Activated effector memory CD4-positive, alpha-beta T cell treated with Interleukin-2 at 50 U/mL for 16 hours (primary cell): ENCODE results near the gene LRRC75A.
"Not testable (repeated sequence)": the region's sequence is repeated elsewhere in the genome, so short reads cannot be mapped to it uniquely, and the experiment has no call there.

Experiments used
- DNase-seq: peaks from one replicate; pipeline ENCODE4 v3.0.0-alpha.2; 2020

LRRC75A gene

GRCh38 chr17:16491703-16492612 is at the start of gene LRRC75A:
TSS of gene LRRC75A (minus strand) at chr17:16492193. CDS start at chr17:16491990, 203 bp downstream.
- peak; percentile 43 for DNase-seq

- no peak for DNase-seq
Observed at GRCh38 chr17:16537130-16537458, 45.1 kb upstream of the LRRC75A start.

GRCh38 chr17:16534236-16534635 is 42.2 kb upstream of the LRRC75A start:
- no peak for DNase-seq

GRCh38 chr17:16529906-16530305 is 37.9 kb upstream of the LRRC75A start:
- no peak for DNase-seq

GRCh38 chr17:16527298-16527697 is 35.3 kb upstream of the LRRC75A start:
- DNase-seq: no peak

GRCh38 chr17:16525556-16525955 is 33.6 kb upstream of the LRRC75A start:
- DNase-seq: not testable (repeated sequence)

GRCh38 chr17:16521070-16521727 is 29.2 kb upstream of the LRRC75A start:
- DNase-seq: peak; percentile 45

- DNase-seq: no peak
Observed at GRCh38 chr17:16519021-16519420, 27.0 kb upstream of the LRRC75A start.

- no peak for DNase-seq
Observed at GRCh38 chr17:16517477-16517876, 25.5 kb upstream of the LRRC75A start.

- DNase-seq: no peak
Observed at GRCh38 chr17:16516594-16517051, 24.6 kb upstream of the LRRC75A start.

- no peak for DNase-seq
Observed at GRCh38 chr17:16515933-16516332, 23.9 kb upstream of the LRRC75A start.

GRCh38 chr17:16513873-16514272 is 21.9 kb upstream of the LRRC75A start:
- no peak for DNase-seq

- no peak for DNase-seq
Observed at GRCh38 chr17:16512011-16512410, 20.0 kb upstream of the LRRC75A start.

GRCh38 chr17:16511593-16511992 is 19.6 kb upstream of the LRRC75A start:
- no peak for DNase-seq

- no peak for DNase-seq
Observed at GRCh38 chr17:16507918-16508533, 16.0 kb upstream of the LRRC75A start.

GRCh38 chr17:16506188-16506587 is 14.2 kb upstream of the LRRC75A start:
- no peak for DNase-seq

GRCh38 chr17:16504984-16505383 is 13.0 kb upstream of the LRRC75A start:
- no peak for DNase-seq

GRCh38 chr17:16496820-16497489 is 5.0 kb upstream of the LRRC75A start:
- DNase-seq: no peak

GRCh38 chr17:16495980-16496819 is 4.2 kb upstream of the LRRC75A start:
- DNase-seq: no peak

GRCh38 chr17:16495561-16495960 is 3.6 kb upstream of the LRRC75A start:
- DNase-seq: no peak

GRCh38 chr17:16494059-16494458 is 2.1 kb upstream of the LRRC75A start:
- DNase-seq: no peak

GRCh38 chr17:16493531-16494046 is 1.6 kb upstream of the LRRC75A start:
- DNase-seq: no peak
